Stimulated activated CD4-positive, alpha-beta T cell treated with anti-CD3 and anti-CD28 coated beads, Interleukin-15, amount 100 ng/mL, for 1 hour (primary cell): ENCODE data around the gene KAZALD1.

ENCODE experiments used
- DNase-seq, 2 donors: peaks; one replicate each; pipeline ENCODE4 v3.0.0-alpha.2; 2020; ENCODE audit warnings: low read depth in 1 of 2, low spot score in 1 of 2

KAZALD1 gene

DNA sequence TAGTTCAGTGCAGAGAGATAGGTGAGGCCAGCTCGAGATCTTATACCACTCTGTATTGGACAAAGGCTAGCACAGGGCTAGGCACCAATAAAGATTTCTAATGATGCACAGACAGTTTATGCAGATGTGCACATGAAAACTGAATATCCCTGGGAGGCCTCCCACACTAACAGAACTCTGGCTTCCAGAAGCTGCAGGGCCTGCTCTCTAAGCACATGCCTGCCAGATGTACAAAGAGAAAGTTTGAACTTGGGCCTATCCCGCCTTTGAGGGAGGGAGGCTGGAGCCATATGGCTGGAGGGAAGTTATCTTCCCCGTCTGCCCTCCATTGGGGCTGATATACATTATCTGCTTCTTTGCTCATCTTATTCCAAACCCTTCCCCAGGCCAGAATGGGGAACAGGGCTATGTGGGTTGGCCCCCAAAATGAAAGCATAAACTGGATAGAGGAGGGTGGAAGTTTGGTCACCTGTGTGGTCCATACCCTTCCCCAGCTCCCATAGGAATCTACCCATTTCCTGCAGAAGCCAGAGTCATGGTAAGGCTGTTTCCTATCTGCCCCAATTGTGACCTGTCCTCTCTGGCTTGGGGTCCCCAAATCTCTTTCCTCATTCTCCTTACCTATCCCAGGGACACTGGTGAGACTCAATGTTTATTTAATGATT, 3.8 kb downstream of the KAZALD1 start:
- DNase-seq: no peak

DNA sequence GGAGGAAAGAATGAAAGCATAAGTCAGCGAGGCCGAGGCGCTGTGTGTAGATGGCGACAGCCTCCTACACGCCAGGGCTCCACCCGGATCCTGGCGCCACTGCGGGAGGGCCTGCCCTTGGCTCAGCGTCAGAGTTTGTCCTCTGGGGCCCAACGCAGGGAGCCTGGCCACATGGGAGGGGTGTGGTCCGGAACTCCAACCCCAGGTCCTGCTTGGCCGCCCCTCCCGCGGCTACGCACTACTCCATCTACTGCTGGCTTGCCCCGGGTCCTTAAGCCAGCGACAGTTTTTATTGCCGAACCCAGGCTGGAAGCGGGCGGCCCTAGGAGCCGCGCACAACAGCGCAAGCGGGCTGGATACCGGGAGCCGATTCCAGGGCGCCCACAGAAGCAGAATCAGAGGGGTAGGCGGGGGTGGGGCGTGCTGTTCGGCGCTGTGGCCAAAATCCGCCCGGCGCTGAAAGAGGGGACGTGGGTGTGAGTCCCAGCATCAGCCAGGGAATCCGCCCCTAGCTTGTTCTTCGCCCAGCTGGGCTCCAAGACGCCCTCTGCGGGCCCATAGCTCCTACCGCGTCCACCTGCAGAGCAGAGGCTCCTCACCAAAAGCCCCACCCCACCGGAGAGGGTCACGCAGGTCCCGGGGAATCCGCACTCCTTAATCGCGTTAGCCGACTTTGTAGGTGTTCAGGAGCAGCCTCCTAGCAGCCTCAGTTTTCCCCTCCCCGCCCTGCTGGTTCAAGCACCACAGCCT, 4.5 kb downstream of the KAZALD1 start:
- DNase-seq: peak in 1 of 2 donors; percentile 14

GRCh38 chr10:101066896-101067355, 5.1 kb downstream of the KAZALD1 start:
- no peak for DNase-seq

- DNase-seq: peak; percentile 49 to 59
These were observed 5.7 kb downstream of the KAZALD1 start for GRCh38 chr10:101067356-101068083.

GRCh38 chr10:101069441-101069840, 7.7 kb downstream of the KAZALD1 start:
- DNase-seq: no peak

- DNase-seq: no peak
These were observed 8.3 kb downstream of the KAZALD1 start for GRCh38 chr10:101070098-101070497.

DNA sequence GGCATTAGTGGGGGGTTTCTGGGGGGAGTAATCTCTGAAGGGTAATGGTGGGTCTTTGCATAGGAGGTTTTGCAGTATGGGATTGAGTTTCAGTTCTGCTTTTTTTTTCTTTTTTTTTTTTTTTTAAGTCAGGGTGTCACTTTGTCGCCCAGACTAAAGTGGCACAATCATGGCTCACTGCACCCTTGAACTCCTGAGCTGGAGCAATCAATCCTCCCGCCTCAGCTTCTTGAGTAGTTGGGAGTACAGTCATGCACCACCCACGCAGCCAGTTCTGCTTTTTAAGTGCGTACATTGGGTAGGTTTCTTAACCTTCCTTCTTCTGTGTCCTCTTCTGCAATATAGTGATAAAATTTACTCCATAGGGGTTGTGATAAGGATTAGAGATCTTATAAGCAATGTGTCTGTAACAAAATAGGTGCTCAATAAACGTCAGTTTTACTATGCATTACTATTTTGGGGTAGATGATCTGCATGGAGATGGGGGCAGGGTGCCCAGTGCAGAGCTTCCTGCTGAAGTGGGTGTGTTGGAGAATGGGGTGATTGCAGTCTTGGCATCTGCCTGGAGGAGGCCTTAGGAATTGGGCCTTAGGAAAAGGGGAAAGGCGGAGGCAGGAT, 9.6 kb downstream of the KAZALD1 start:
- no peak for DNase-seq

DNA sequence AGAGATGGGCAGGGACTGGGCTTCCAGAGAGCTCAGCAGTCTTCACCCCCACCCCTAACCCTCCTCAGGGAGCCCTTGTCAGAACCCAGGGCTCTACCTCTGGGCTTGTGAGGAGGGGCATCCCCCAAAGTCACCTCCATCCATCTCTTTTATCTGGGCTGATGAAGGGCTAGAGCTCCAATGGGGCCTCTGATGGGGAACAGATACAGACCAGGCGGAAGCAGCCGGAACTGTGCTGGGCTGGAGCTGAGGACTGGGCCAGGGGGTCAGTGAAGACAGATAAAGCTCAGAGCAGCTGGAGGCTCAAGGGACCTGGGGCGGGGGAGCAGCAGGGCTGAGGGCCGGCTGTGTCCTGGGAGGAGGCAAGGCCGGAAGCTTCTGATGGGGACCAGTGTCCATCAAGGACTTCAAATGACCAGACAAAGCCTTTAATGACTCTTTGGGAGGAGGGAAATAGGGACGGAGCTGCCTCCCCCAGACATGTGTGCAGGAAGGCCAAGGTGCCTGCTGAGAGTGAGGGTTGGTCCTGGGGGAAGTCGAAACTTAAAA, 10.2 kb downstream of the KAZALD1 start:
- DNase-seq: no peak

- no peak for DNase-seq
These were observed 11.1 kb downstream of the KAZALD1 start for GRCh38 chr10:101072923-101073322.

DNA sequence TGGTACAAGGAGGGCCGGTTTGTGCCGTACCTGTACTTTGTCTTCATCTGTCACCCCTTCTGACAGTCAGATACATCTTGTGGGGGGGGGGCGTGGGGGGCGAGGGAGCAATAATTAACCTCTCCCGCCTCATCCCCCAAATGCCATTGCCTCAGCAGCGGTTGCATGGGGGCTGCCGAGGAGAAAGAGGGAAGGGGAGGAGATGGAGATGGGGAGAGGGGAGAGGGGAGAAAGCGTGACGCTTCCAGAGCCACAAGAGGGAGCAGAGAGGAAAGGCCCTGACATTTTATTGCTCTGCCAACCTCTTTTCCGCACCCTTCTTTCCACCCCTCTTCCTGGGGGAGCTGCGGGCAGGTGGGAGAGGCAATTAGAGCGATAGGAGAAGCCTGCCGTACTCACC, 11.8 kb downstream of the KAZALD1 start:
- DNase-seq: no peak

DNA sequence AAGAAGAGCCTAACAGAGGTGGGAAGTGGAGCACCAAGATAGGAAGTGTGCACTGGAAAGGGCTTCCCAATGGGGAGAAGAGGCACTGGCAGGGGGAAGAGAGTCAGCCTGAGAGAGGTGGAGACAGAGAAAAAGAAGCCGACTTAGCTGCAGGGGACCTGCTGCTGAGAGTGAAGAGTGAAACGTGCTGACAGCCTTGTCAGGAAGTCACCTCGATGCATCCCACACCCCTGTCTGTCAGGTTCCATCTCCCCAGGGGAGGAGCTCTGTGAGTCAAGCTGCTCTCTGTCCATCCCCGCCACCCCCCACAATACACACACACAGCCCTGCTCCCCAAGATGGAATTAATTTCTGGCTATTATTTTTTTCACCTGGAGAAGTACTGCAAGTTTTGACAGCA, 14.0 kb downstream of the KAZALD1 start:
- no peak for DNase-seq

DNA sequence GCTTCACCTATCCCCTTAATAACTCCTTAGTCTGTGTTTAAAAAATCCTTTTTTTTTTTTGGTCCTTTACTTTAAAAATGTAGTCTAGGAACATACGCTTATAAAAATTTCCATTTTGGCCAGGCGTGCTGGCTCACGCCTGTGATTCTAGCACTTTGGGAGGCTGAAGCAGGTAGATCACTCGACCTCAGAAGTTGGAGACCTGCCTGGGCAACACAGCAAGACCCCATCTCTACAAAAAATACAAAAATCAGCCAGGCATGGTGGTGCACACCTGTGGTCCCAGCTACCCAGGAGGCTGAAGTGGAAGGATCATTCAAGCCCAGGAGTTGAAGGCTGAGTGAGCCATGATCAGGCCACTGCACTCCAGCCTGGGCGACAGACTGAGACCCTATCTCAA, 14.8 kb downstream of the KAZALD1 start:
- no peak for DNase-seq

DNA sequence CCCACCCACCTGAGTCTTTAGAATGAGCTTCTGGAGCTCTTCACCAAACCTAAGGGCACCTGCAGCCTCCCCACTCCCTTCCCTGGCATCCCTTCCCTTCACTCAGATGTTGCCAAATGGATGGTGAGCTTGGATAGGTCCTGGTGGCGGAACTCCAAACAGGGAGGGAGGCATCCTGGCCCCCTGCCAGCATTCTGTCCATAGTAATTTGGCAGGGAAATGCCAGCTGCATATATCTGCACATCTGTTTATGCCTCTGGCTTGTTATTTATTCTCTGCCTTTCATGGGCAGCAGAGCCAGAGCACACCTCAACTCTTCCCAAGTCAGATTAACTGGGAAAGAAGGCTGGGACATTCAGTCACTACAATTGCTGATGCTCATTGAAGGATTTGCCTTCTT, 18.1 kb downstream of the KAZALD1 start:
- DNase-seq: no peak

DNA sequence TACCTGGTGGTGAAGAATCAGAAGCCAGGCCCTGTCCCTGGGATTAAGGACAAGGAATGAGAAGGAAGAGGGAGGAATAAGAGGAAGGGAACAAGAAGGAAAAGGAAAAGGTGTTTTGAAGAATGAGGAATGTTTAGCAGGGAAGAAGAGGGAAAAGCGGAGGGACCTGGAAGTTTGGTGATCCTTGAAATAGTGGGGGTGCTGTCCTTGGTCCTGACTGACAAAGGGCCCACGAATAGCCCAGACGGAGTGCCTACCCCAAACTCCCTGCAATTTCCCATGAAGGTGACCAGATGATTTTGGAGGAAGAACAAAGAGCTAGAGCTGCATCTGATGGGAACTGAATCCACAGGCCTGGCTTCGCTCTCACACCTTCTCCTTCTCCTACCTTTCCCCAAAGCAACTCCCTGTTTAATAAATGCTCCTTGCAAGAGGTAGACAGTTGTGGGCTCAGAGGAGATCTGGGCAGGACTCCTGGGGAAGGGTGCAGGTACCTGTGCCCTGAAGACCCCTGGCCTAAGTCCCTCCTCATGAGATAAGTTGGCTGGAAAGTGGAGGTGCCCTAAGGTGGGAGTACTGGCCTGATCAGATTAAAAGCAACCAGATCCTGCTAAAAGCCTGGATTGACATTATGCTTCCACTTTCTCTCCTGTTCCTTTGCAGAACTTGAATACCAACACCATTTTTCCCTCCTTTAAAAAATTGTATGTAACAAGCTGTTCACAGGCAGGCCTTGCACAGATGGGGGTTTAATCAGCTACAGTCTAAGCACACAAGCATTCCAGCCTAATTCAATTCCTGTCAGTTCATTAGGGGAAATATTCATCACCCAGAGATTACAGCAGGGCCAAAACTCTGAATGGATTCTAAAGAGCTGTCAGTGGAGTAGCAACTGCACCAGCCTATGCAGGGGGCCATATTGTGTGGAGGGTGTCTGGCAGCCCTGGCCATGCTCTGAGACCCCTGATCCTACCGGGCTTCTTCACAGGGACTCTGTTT, 19.4 kb downstream of the KAZALD1 start:
- DNase-seq: no peak

DNA sequence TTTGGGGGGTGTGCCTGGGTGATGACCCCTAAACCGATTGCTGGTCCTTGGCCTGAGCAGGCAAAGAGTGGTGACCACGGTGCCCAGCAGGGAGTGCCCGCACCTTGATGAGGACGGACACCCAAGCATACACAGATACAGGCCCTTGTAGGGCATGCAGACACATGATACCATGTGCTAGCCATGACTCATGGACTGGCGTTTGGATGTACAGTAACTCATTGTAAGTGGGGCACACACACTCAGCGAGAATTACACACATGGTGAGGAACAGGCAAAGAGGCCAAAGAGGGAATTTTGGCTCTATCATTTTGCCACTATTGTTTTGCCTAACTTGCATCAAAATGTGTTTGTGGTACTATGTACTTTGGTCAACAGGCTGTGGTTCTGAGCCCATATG, 24.1 kb downstream of the KAZALD1 start:
- no peak for DNase-seq

DNA sequence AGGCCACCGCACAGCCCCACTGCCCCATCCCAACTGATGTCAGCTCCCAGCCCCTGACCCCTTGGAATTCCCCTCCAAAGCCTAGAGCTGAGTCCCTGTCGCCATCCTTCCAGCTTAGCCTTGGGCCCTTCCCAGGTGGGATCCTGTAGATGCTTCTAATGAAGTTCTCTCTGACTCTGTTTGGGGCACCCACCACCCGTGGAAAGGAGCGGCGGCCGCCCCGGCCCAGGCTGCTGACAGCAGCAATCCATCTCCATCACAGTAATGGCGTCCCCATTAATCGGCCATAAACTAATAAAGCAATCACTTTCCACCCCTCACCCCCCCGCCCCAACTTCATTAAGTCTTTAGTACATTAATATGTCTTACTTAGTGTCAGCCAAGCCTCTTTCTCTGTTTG, 25.6 kb downstream of the KAZALD1 start:
- no peak for DNase-seq

DNA sequence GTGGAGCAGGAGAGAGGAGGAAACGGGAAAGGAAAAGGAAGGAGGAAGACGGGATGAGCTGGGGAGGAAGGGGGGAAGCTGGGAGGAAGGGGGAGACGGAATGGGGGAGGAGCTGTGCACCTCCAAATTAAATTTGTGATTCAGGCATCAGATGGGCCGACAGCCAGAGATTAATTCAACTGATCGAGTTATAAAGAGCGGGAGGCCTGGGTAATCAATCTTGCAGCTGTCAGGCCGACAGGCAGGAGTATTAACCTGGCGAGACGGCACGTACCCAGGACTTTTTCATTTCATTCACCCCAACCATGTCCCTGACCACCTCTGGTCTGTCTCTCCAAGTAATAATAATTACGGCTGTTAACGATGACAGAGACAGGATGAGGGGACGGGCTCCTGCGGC, 26.2 kb downstream of the KAZALD1 start:
- DNase-seq: no peak

DNA sequence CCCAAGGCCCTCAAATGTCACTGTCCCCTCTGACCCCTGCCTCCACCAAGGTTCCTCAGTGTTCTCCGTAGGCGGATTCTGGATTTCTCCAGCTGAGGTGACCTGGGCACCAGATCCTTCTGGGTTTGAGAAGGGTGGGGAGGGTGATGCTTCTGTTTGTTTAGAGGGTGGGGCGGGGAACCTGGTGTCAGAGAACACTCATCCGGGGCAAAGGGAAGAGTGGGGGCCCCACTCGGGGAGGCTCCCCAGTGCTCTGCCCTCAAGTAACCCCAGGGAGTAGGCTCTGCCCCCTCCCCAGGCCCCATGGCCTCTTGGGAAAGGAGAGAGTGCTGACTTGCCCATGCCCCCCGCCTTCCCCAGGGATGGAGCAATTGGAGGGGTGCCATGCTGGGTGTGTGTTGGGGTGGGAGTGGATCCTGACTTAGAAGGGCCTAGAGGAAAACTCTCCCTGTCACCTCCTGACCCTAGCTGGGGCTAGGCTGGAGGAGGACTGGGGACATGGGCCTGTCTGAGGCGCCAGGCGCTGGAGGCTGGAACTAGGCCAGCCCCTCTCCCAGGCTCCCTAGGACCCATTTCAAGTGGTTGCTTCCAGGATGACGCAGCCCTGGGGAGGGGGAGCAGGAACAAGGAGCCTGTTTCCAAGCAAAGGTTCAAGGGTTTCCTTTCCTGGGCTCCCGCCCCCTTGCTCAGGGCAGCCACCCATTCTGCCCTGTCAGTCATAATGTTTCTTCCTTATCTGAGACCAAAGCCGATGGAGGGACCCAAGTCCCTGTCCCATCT, 27.9 kb downstream of the KAZALD1 start:
- DNase-seq: no peak

DNA sequence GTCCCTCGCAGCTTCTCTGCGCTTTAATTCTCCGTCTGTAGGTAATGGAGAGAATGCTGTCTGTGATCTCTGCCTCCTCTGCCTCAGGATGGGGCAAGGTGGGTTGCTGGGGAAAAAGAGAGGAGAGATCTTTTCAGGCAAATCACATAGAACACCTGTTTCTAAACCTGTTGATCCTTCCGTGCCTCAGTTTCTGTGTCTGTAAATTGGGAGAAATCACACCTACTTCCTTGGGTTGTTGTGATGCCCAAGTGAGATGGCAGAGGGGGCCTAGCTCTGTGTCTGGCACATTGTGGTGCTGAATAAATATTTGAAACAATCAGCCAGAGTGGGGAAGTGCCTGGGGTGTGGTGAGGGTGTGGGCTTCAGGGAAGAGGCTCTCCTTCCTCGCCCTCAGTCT, 28.8 kb downstream of the KAZALD1 start:
- no peak for DNase-seq
